Measurements from ENCODE around the gene FGD3.
"Not testable (repeated sequence)": the region's sequence is repeated elsewhere in the genome, so short reads cannot be mapped to it uniquely, and the experiment has no call there.

The FGD3 gene, protein sequence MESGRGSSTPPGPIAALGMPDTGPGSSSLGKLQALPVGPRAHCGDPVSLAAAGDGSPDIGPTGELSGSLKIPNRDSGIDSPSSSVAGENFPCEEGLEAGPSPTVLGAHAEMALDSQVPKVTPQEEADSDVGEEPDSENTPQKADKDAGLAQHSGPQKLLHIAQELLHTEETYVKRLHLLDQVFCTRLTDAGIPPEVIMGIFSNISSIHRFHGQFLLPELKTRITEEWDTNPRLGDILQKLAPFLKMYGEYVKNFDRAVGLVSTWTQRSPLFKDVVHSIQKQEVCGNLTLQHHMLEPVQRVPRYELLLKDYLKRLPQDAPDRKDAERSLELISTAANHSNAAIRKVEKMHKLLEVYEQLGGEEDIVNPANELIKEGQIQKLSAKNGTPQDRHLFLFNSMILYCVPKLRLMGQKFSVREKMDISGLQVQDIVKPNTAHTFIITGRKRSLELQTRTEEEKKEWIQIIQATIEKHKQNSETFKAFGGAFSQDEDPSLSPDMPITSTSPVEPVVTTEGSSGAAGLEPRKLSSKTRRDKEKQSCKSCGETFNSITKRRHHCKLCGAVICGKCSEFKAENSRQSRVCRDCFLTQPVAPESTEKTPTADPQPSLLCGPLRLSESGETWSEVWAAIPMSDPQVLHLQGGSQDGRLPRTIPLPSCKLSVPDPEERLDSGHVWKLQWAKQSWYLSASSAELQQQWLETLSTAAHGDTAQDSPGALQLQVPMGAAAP

DNA sequence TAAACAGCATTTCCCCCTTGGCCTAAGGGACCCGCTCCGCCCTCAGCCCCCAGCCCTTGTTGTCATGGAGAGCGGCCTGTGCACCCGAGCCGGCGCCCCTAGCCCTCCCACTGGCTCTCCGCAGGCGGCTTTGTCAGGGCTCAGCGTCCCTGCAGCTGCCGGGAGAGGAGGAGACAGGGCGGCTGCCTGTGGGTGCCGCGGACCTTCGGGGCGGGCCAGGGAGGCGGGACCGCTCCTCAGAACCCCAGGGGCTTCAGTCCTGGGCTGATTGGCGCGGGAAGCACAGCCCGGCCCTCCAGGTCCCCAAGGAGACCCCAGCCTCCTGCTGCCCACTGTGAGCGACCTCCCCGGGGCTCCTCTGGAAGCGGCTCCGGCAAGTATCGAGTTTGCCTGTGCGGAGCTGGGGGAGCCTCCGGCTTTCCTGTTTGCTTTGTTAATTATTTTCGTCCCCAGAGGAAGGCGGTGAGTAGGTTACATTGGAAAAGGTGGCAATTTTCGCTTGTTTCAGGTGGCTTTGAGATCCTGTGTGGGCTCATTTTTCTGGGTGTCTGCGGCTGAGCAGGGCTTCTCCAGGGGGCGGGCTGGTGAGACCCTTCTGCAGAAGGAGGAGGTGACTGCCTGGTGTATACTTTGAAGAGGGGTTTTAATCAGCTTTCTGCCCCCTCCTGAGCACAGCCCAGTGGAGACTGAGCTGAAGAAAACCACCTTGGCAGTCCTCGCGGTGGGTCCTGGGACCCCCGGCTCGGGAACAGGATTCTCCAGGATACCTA is at the start of gene FGD3:
TSS of gene FGD3 (plus strand) at position 256 of the 770 bp plus-strand sequence. CDS start 28,734 bp downstream, outside the sequence.
- DNase-seq, result no peak

DNA sequence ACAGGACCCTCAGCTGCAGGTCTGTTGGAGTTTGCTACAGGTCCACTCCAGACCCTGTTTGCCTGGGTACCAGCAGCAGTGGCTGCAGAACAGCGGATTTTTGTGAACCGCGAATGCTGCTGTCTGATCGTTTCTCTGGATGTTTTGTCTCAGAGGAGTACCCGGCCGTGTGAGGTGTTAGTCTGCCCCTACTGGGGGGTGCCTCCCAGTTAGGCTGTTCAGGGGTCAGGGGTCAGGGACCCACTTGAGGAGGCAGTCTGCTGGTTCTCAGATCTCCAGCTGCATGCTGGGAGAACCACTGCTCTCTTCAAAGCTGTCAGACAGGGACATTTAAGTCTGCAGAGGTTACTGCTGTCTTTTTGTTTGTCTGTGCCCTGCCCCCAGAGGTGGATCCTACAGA is 42.2 kb upstream of the FGD3 start:
- not testable (repeated sequence) for DNase-seq

DNA sequence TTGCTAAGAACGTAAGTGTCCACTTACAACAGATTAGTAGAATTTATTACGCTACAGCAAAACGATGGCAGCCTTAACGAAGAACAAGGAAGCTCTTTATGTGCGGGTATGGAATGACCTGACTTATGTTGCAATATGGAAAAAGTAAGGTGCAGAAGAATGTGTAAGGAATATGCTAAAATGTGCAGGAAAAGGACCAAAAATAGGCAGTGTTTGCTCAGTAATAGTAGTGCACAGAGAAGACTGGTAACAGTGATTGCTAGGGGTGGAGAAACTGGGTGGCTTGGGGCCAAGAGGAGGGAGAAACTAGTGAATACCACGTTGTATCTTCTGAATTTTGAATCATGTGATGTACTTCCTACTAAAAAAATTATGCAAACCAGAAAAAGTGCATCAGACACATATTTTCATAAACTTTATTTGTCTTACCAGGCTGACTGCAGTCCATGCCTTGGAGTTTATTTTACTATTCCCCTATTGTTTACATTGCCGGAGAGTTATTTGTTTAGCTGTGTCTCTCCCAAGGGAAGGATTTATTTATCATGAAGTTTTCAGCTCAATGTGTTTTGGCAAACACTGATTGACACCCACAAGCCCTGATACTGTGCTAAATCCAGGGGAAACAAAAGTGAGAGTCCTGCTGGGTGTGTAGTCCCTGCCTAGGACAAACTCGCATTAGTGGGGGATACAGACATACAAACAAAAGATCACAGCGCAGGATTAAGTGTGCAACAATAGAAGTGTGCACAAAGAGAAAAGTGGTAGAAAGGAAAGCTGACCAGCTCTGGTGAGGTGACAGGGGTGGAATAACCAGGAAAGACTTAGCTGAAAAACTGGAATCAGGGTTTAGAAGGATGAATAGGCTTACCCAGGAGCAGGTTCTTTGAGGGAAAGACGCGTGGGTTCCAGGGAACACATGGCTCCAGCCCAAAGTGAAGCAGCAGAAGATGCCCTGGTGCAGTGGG is 35.5 kb upstream of the FGD3 start:
- DNase-seq, result no peak

DNA sequence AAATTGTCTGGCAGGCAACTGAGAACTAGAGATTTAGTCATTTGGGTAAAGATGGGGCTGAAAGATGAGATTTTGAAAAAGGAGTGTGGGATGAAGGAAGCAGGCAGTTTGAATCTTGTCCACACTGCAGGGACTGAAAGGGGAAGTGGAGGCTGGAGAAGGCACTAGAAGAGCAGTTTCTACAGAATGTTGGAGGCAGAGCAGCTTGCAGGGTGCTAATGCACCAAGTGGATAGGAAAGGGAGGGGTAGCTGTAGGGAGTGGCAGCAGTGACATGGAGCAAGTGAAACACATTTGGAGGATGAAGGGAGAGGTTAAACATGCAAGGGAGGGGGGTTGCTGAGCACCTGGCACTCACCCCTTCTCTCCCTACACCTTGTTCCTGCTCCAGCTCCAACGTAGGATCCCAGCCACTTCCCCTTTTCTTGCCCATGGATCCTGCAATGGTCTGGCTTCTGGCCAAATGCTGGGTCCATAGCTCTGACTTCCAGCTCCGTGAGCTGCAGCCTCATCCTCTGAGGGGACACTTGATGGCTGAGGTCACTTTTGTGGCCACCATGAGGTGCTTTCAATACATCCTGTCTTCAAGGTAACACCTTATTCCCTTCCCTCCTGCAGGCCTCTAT is 30.0 kb upstream of the FGD3 start:
- DNase-seq, result no peak

DNA sequence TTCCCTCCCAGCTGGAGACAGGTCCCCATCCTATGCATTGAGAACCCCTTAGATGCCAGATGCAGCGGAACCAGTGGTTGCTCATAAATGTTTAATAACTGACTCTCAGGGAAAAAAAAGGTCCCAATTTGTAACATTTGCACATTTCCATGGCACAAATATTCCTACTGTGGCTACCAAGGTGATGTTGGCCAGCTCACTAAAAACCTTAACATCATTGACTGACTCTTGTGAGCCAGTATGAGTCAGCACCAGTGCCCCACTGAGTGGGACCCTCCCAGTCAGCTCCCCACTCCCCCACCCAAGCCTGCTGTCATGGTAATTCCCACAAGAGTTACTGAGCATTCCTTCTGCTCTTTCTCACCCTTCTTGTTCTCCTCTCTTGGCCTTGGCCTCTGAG is 26.9 kb upstream of the FGD3 start:
- DNase-seq, result no peak

DNA sequence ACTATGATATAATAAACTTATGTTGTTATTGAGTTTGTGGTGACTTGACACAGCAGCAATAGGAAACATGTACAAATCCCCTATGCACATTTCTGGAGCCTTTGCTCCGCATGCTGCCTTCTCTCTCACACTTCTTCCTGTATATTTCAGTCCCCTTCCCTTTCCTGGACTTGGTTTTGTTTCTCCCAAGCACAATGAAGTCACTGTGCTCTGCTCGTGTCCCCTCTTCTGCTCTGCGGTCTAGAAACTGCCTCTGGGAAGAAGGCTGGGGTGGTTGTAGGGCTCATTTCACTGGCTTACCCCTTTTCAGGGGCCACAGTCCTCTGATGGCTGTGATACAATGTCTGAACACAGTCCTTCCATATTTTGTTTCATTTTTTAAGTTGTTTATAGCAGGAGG is 15.7 kb upstream of the FGD3 start:
- no peak for DNase-seq

DNA sequence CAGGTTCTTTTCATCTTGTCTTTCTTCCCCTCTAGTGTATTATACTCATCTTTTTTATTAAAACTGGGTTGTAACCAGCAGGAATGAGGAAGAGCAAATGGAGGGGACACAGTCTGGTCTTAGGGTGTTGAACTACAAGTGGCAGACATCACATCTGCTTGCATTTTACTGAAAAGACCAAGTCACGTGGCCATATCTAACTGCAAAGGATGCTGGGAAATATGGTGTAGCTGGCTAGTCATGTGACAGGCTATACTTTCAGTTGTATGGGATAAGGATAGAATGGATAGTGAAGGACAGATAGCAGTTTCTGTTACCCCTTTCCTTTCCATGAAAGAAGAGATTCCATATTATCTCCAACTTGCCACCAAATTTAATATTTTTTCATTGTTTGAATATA is 13.0 kb upstream of the FGD3 start:
- no peak for DNase-seq

DNA sequence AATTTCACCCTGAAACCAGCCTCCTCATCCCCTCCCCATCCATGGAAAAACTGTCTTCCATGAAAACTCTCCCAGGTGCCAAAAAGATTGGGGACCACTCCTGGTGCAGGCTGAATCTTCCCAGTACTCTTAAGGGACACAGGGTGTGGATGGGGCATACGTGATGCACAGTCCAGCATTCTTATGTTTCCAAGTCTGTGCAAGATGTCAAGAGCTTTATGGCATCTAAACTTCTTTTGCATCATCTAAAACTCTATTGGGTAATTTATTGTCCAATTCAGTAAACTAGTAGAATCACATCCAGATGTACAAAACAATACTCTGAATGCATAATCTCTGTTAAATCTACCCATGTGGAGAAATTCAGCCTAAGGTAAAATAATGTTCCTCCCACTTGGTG is 9.3 kb upstream of the FGD3 start:
- no peak for DNase-seq

DNA sequence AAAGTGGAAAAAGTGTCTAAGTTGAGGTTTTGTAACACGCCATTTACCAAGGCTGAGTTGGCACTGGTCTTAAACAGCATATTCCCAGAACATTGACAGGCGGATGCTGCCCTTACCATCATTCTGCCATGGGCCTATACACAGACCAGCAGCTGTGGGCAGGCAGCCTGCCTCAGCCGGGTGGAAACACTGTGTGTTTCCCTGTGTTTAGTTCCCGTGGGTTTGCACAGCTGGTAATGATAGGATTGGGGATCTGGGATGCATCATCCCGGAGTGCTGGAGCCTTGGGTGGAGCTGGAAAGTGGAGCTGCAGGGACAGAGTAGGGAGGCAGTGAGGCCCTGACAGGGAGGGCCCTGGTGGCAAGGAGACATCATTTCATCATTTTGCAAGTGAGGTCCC is 5.5 kb upstream of the FGD3 start:
- no peak for DNase-seq

DNA sequence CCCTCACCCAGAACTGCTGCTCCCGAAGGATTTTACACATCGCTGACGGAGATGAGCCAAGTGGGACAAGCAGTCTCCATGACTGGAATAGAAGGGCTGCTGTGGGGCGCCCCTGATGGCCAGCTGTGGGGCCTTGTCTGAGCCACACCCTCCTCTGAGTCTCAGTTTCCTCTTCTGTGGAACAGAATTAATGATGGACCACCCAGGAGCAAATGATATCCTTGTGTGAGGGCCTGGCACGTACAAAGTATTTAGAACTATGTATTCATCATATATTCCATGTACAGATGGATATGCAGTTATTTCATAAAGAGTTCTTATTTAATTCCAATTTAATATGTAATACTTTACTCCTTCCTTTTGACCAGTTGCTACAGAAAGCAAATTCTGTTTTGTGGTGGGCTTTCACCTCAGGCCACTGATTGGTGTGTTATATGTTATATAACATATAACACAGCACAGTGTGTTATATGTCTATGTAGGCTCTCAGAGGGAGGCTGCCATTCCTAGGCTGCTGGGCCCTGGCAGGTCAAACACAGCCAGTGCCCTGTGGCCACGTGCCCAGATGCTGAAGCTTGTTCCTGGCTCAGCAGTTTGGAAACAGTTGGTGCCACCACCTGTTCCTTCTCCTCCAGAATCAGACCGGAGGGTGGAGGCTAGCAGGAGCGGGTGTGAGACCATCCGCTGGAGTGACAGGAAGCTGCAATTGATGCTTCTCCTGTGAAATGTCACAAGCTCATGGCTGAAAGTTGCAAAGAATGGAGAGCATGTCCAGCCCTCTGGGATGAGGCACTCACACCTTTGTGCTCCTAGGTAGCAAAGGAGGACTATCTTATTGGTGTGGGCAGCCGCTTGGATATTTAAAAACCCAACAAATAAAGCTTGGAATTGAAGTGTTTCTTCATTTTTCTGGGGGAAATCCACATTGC is 4.4 kb upstream of the FGD3 start:
- DNase-seq, result no peak

DNA sequence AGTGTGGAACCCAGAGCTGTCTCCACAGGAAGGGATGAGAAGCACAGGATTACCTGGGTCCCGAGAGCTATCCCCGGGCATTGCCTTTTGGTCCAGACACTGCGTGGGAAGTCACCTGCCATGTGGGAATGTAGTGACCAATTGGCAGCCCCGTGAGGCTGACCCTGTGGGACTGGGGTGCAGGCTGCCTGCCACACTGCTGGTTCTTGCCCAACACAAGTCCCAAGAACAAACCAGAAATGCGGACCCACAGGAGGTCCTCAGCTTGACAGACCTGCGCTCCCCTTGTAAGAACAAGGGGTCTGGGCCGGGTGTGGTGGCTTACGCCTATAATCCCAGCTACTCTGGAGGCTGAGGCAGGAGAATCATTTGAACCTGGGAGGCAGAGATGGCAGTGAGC is 2.4 kb upstream of the FGD3 start:
- DNase-seq, result no peak

DNA sequence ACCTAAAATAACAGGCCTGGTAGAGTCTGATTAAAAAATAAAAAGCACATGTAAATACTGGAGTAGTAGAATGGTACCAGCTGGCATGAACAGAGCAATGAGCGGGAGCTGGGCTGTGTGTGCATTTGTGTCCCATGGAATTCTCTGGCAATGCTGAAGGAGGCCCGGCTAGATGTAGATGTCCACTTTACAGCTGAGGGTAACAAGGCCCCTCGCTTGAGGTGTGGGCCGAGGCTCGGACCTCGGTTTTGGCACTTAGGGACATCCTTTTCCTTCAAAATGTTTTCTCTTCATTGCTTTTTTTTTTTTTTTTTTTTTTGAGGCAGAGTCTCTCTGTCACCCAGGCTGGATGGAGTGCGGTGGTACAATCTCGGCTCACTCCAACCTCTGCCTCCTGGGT is 1.5 kb upstream of the FGD3 start:
- DNase-seq, result no peak

DNA sequence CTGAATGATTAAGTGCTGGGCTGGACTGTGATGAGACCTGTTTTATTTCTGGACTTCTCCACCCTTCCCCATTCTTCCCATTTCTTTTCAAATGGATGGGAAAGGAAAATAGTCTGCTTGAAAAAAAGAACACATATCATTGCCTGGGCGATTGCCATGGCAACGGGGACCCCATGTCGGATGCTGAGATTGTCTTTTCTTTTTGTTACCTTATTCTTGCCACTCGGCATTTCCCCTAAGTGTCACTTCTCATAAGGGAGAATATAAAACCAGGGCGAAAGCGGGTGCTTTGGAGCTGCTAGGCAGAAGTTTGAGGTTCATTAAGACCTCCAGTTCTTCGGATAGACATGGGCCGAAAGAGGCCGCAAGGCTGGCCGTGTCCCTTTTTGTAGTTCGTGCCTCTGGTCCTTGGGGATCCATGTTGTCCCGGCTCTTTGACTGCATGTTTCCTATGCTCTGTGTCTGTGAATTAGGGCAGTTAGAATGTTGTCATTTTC is 763 bp downstream of the FGD3 start:
- no peak for DNase-seq

DNA sequence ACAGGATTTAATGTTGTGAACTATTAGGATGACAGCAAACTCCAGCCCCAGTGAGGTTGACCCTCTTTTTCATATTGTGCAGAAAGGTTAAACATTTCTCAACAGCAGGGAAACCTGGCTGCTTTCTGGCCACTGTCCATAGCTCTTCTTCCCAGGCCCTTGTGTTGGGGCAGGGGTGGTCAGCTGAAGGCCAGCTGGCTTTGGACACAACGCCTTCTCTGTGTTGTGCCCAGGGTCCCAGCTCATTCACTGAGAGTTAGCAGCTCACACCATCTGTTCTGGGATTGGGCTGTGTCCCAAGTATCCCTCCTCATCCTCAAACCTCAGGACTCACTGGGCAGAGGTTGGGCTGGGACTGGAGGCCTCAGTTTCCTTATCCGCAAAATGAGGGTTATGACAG is 1.3 kb downstream of the FGD3 start:
- no peak for DNase-seq

DNA sequence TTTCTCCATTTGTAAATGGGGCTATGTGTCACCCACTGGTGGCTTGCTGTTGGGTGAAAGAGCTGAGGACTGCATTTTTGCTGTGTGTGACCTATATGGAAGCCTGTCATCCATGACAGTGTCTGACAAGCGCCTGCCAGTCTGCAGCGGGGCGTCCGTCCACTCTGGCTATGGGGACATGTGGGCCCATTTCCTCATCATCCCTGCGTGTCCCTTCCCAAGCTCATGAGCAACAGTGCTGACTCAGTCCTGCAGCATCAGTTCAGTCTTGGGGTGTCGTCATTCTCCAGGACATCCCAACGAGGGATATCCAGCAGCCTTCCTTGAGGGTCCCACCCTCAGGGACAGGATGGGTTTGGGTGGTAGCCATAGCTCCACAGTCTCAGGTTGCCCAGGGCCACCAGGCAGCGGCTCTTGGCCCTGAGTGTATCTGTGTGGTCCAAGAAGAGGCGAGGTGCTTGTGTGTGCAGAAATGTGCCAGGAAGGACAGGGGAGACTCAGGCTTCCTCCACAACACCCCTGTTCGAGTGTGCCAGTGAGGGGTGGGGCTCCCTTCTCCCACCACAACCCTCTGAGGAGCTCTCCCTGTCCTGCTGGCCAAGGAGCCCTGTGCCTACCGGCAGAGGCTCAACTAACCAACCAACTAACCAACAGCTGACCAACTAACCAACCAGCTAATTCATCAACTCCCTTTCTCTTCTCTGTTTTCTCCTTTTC is 2.1 kb downstream of the FGD3 start:
- no peak for DNase-seq

DNA sequence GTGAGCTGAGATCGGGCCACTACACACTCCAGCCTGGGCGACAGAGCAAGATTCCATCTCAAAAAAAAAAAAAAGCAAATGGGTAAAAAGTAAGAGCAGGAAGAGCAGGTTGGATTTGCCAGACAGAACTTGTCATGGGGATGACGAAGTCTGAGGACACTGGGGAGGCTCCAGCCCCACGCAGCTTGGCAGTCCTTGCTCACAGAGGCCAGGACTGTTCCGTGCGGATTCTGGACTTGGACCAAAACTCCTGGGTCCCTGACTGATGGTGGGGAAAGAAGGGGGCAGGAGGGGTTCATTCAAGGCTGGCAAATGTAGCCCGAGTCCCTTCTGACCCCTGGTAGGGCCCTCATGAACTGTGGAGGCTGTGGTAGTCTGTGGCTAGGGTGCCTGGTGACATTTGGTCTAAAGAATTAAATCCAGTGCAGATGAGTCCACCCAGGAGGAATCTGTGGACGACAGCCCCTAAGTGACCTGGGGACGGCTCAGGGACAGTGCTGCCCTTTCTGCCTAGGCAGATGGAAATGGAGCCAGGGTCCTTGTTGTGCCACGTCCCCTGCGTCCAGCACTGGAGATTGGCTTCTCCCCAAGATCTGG is 3.1 kb downstream of the FGD3 start:
- no peak for DNase-seq

DNA sequence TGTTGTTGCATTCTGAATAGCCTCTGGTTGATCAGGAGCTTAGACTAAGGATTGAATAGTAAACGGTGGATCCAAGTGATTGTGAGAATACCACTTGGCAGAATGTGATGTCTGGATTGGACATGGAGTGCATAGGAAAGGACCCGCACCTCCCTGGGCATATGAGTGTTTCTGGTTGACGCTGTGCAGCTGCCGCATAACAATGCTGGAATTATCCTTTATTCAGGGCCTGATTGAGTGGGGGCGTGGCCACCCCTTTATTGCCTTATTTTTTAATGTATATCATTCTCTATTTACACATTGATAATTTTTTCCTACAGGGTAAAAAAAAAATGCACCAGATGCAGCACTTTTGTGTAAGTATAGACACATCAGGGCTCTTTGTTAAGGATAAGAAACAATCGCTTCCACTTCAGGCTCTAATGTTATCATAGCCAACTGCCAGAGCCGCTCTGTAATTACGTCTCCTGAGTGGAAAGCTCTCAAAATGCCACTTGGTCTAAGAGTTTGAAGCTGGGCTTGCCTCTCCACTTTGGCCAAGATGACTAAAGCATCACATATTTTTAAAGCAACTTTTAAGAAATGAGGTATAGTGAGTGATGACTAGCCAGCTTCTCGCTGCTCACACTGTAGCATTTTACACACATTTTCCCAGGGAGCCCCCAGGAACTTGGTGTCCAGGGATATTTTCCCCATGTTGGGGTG is 5.7 kb downstream of the FGD3 start:
- DNase-seq, result no peak

DNA sequence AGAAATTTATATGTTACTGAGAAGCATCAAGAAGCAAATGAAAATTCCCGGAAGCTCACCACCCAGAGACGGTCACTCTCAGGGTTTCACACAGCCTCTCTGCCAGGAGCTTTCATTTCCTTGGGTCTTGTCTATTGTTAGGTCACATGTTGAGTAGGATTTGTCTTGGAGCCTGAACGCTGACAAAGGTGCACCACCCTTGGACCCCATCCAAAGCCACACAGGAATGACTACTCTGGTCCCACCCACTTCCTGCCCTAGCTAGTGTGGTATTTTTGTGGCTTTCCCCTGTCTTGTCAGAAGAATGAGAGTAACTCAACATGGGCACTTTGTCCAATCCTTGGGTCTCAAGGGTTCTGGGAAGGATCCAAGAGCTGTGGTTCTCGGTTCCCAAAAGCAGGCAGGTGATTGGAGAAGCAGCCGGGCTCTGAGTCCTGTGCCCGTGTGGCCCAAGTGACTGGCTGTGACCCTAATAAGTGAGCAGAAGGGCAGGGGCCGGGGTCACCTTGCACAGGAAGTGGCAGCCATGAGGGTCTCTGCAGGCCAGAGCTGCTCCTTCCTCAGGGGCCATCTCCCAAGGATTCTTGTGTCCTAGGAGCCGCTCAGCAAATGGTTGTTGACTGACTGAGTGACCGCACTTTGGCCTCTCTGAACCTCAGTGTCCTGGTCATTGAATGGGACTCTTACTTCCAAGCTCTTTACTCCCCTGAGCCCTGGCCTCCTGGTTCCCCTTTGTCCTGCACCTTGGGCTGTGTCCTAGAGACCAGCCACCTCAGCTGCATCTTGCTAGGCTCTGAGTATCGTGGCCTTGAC is 6.9 kb downstream of the FGD3 start:
- peak; percentile 89 for DNase-seq
